Activated CD4-positive, alpha-beta T cell treated with anti-CD3 and anti-CD28 coated beads, Interleukin-2, amount 10 ng/mL, durations not matched to agents 7 days and 5 days (primary cell): ENCODE measurements around the gene CDT1. TPM values are rescaled to one million over a fixed set of nuclear protein-coding genes. Genes with fewer than 3 reads are reported as not detected.
"Not testable (repeated sequence)": the region's sequence is repeated elsewhere in the genome, so short reads cannot be mapped to it uniquely, and the experiment has no call there.

Source experiments
- CTCF ChIA-PET: fragments of 350-600 bp; sonication (Branson Sonifier 250); formaldehyde crosslinking; loops from one replicate; lab custom pipeline; 2021; ENCODE audit warnings: antibody characterized with exemption; lab: Charles Lee
- POLR2A ChIA-PET: fragments of 350-600 bp; sonication (Branson Sonifier 250); formaldehyde crosslinking; loops from one replicate; lab custom pipeline; 2021; ENCODE audit warnings: antibody characterized with exemption; lab: Charles Lee
- DNase-seq: peaks from one replicate; pipeline ENCODE4 v3.0.0-alpha.2; 2020
- H3K27ac Mint-ChIP-seq: one replicate; pipeline ENCODE4 v1.8.0; 2021; ENCODE audit warnings: mild to moderate bottlenecking, moderate library complexity, mixed read lengths
- H3K27me3 Mint-ChIP-seq: one replicate; pipeline ENCODE4 v1.8.0; 2021; ENCODE audit warnings: mixed read lengths
- H3K36me3 Mint-ChIP-seq: one replicate; pipeline ENCODE4 v1.8.0; 2021; ENCODE audit warnings: low read depth, mixed read lengths
- H3K4me1 Mint-ChIP-seq: one replicate; pipeline ENCODE4 v1.8.0; 2021; ENCODE audit warnings: mixed read lengths
- H3K4me3 Mint-ChIP-seq: one replicate; pipeline ENCODE4 v1.8.0; 2021; ENCODE audit warnings: mild to moderate bottlenecking, moderate library complexity, mixed read lengths
- H3K9me3 Mint-ChIP-seq: one replicate; pipeline ENCODE4 v1.8.0; 2021; ENCODE audit warnings: mixed read lengths
- total RNA-seq, 2 experiments: library from RNA; stranded (reverse); gene quantifications; one replicate each; pipeline ENCODE4 v1.2.3, GENCODE V29; 2021

Gene CDT1
- total RNA-seq, 2 experiments from 2014 or later = 113 to 119 TPM

DNA sequence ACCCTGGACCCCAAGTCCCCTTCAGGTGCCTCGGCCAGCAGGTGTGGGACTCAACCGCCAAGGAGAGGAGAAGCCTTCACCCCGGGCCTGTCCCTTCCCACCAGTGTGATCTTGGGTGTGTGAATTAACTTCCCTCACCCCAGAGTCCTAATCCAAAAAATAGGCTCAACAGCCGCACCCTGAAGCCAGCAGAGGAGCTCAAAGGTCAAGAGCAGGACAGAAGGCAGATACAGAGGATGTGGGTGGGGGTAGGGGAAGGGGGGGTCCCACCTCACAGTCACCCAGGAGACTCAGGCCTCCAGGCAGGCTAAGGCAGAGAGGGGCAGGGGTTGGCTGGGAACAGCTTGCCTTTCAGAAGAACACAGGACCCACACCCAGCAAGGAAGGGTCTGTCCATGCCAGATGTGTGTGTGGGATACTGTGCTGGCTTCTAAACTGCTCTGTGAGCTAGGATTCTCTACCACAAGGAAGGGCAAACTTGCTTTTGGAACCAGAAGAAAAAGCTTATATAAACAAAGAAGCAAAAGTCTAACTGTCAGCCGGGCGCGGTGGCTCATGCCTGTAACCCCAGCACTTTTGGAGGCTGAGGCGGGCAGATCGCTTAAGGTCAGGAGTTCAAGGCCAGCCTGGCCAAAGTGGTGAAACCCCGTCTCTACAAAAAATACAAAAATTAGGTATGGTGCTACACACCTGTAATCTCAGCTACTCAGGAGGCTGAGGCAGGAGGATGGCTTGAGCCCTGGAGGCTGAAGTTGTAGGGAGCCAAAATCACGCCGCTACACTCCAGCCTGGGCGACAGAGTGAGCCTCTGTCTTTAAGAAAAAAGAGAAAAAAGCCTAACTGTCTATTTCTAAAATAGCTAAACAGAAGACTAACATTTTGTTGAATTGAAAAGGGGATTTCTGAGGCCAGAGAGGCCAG, 23.2 kb upstream of the CDT1 start:
- Mint-ChIP-seq H3K36me3 (peaks cover 19% of the 10 kb centered on the region), H3K9me3 (no peaks in the 10 kb centered on the region), H3K4me1 (peaks cover 58% of the 10 kb centered on the region), H3K27me3 (no peaks in the 10 kb centered on the region), H3K4me3 (peak overlapping the region; percentile 79), H3K27ac (peak overlapping the region; percentile 86)
- ChIA-PET CTCF (interaction anchor here (0.8 to 2.5 kb wide), 9 partner anchors 11 to 781 kb away, joined by 3 to 23 read pairs (median 3); no protein-coding TSS in a partner anchor), POLR2A (no interaction called here)
- no peak for DNase-seq

DNA sequence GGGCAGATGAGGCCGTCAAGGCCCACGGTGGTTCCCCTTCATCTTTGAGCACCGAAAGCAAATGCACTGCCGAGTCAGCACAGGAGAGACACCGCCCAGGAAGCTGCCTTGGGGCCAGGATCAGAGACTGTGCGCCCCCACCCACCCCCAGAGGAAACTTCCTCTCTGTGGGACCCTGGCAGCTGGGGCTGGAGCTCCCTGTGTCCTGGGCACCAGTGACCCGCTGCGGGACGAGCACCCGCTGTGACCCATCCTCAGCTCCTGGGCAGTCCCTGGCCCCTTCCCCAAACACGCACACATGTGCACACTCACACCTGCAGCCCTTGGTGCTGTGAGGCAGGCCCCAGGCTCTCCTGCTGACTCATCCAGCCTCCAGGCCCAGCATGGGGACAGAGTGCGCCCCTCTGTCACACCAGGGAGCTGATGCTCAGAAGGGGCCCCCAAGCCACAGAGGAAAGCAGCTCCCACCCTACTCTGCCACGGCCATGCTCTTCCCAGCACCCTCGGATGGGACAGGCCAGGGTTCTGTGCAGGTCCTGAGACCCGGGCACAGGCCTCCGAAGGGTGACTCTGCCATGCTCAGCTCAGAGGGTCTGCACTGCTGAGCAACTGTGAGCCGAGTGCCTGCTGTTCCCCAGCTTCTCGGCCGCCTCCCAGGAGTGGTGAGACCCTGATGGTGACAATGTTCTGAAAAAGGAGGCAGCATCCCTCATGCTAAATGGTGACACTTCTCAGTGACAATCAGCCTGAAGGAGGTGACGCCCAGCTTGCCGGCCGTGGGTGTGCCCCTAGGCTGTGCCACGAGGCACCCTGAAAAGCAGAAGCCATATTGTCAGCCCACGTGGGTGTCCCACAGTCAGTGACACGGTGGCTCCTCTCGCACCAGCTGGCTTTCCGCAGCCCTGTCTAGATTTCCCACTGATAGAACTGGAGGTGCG, 22.2 kb upstream of the CDT1 start:
- ChIA-PET POLR2A (interaction anchor here (0.9 kb wide), 1 partner anchor 31 kb away, joined by 5 read pairs; no protein-coding TSS in a partner anchor), CTCF (interaction anchor here (1.1 to 2.5 kb wide), 12 partner anchors 15 to 780 kb away, joined by 3 to 23 read pairs (median 4); no protein-coding TSS in a partner anchor)
- H3K27me3 Mint-ChIP-seq = no peaks in the 10 kb centered on the region
- peak overlapping the region; percentile 79 for H3K4me3 Mint-ChIP-seq
- no peaks in the 10 kb centered on the region for H3K9me3 Mint-ChIP-seq
- peak; percentile 76 for DNase-seq
- H3K27ac Mint-ChIP-seq = peak overlapping the region; percentile 86
- H3K4me1 Mint-ChIP-seq = peaks cover 55% of the 10 kb centered on the region
- peaks cover 19% of the 10 kb centered on the region for H3K36me3 Mint-ChIP-seq

DNA sequence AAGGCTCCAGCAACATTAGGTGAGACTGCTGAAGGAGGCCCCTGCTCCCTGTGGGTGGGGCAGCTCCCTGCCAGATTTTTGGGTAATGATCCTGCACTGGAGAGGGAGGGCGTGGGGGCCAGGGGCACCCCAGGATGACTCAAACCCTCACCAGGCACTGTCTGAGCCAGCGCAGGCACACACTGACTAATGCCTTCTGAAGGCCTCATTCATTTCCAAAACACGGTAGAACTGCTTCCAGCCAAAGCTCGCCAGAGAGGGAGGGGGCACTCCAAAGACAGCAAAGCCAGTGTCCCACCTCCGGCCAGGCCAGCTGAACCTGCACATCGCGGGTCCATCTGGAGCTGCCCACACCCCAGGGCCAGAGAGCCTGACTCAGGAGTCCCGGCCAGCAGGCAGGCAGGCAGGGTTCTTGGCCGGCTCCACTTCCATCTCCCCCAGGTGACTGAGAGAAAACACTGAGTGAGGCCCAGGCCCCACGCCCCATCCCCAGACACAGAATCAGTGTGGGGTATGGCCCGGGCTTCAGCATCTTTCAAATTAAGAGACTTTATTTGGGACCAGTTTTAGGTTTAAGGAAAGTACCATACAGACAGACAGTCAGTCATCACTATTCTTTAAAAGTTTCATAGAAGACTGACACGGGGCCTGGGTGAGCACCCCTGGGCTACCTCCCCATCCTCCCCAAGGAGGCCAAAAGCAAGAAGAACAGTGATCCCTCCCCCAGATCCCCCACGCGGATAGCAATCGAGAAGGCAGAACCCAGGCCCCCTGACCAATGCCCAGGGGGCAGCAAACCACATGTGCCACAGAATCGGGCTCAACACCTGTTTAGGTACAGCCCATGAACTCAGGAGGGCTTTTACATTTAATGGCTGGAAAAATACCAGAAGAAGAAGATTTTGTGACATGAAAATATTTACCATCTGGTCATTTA, 20.9 kb upstream of the CDT1 start:
- Mint-ChIP-seq H3K4me3 (peak overlapping the region; percentile 79), H3K36me3 (peaks cover 16% of the 10 kb centered on the region), H3K27me3 (no peaks in the 10 kb centered on the region), H3K27ac (peak overlapping the region; percentile 86), H3K4me1 (peaks cover 55% of the 10 kb centered on the region), H3K9me3 (no peaks in the 10 kb centered on the region)
- ChIA-PET POLR2A (interaction anchor here (0.9 kb wide), 1 partner anchor 78 kb away, joined by 3 read pairs; no protein-coding TSS in a partner anchor), CTCF (interaction anchor here (0.6 to 2.7 kb wide), 11 partner anchors 16 to 45 kb away, joined by 3 to 23 read pairs (median 5); no protein-coding TSS in a partner anchor)
- no peak for DNase-seq

DNA sequence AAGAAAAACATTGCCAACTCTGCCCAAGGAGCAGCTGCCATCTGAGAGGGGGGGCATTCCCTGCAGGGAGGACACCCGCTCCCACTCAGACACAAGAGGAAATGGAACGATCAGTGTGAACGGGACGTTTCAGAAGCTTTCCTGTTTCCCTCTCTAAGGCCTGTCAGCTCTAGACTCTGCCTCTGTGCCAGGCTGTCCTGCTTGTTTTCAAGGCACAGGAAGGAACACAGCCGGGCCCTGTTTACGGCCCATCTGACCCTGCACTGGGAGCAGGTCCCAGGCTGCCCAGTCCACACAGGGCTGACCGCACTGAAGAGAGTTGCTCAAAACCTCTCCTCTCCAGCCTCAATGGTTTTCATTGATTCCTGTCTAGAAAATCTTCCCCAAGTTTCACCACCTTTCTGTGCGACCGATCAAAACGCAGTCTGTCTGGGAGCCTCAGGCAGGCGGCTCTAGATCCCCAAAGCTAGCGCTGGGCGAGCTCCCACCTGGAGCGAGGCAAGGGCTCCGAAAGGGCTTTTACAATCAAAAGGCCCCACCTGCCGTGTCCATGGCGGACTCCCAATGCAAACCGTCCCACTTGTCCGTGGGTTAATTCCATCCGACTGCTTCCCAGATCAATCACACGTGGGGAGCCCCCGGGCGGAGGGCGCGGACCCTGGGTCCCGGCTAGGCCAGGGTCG, 20.1 kb upstream of the CDT1 start:
- CTCF ChIA-PET = interaction anchor here (0.6 to 2.7 kb wide), 11 partner anchors 17 to 181 kb away, joined by 3 to 9 read pairs (median 4); no protein-coding TSS in a partner anchor
- Mint-ChIP-seq H3K9me3 (no peaks in the 10 kb centered on the region), H3K27me3 (no peaks in the 10 kb centered on the region), H3K36me3 (peaks cover 13% of the 10 kb centered on the region), H3K27ac (peak overlapping the region; percentile 86), H3K4me1 (peaks cover 50% of the 10 kb centered on the region), H3K4me3 (peak overlapping the region; percentile 79)
- POLR2A ChIA-PET = interaction anchor here (0.6 to 0.9 kb wide), 2 partner anchors 79 to 1527 kb away, joined by 3 to 4 read pairs; no protein-coding TSS in a partner anchor
- DNase-seq = no peak

DNA sequence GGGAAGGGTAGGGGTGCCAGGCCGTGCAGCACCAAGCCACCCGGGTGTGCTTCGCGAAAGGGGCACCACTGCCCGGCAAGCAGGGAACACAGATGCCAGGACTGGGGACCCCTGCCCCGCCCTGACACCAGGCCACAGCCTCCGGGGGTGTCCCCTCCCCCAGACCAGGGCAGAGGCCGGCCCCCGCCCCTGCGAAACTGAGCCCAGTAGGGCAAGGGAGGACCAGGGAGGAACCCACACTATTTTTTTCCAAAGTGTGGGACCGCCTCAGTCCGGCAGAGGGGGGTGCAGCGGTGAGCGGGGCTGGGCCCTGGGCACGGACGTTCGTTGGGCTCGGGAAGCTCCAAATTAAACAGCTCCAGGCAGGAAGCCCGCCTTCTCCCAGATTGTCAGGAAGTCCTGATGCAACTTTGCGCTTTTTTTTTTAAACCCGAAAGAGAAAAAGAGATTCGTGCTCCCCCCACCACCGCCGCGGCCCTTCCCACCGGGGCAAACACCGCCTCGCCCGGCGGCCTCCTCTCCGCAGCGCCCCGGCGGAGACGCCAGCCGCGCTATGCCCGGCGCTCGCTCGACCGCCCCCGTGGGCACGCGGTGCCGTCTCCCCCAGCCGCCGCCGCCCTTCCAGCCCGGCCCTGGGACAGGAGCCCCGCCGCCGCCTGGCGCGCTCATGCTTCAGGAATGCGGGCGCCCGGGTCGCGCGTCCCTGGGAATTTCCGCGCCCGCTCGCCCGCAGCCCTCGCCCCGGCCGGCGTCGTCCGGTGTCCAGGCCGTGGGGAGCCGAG, 19.3 kb upstream of the CDT1 start:
- ChIA-PET POLR2A (interaction anchor here (0.6 kb wide), 1 partner anchor 1528 kb away, joined by 4 read pairs; no protein-coding TSS in a partner anchor), CTCF (interaction anchor here (0.6 to 2.7 kb wide), 11 partner anchors 11 to 180 kb away, joined by 3 to 9 read pairs (median 4); no protein-coding TSS in a partner anchor)
- Mint-ChIP-seq H3K27me3 (no peaks in the 10 kb centered on the region), H3K36me3 (peaks cover 13% of the 10 kb centered on the region), H3K27ac (peak overlapping the region; percentile 90), H3K9me3 (no peaks in the 10 kb centered on the region), H3K4me1 (peaks cover 48% of the 10 kb centered on the region), H3K4me3 (peak overlapping the region; percentile 79)
- peak; percentile 36 for DNase-seq

DNA sequence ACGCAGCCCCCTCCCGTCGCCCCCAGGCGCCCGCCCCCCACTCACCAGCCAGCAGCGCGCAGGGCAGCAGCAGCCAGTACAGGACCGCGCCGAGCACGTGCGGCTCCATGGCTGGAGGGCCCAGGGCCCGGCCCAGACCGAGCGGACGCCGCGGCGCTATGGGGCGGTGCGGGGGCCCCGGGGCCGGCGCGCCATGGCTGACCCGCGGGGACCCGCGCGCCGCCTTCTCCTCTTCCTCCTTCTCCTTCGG, 18.8 kb upstream of the CDT1 start:
- POLR2A ChIA-PET = no interaction called here
- H3K4me3 Mint-ChIP-seq = peak overlapping the region; percentile 79
- peaks cover 48% of the 10 kb centered on the region for H3K4me1 Mint-ChIP-seq
- CTCF ChIA-PET = interaction anchor here (0.6 to 2.7 kb wide), 7 partner anchors 11 to 76 kb away, joined by 3 to 9 read pairs (median 5); no protein-coding TSS in a partner anchor
- H3K9me3 Mint-ChIP-seq = no peaks in the 10 kb centered on the region
- H3K27me3 Mint-ChIP-seq = no peaks in the 10 kb centered on the region
- peaks cover 13% of the 10 kb centered on the region for H3K36me3 Mint-ChIP-seq
- no peak overlapping the region for H3K27ac Mint-ChIP-seq
- no peak for DNase-seq

DNA sequence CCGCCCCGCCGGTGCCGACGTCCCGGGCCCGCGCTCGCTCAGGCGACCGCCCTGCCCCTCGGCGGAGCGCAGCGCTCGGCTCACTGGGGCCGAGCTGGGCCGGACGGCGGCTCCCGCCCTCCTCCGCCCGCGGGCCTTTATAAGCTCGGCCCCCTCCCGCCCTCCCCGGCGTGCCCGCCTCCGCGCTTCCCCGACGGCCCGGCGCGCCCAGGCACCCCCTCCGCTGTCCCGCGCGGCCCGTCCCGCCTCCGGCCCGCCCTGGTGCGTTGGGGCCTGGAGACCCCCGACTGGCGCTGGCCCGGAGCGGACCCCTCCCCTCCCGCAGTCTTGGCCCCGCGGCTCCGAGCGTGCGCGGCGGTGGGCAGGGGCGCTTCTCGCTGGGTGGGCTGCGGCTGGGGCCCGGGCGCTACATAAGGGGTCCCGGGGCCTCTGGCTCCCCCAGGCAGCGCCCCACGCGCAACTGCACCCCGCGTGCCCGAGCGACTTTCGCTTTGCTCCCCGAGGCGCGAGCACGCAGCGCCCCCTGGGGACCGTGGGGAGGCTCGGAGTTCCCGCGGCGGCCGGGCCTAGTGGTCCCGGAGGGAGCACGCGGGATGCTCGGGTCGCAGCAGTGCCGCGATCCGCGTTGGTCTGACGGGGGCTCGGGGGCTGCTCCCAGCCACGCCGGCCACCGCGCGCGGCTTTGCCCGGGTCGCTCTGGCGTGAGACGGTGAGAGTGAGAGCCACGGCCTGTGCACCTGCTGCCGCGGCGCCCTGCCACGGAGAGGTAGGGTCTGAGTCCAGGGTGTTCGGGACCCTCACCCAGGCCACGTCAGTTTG, 18.3 kb upstream of the CDT1 start, which contains the start of gene PIEZO1:
Gene PIEZO1 (minus strand): TSS at position 115 of the 819 bp plus-strand sequence. CDS start 256 bp downstream, outside the sequence.
- Mint-ChIP-seq H3K27me3 (no peaks in the 10 kb centered on the region), H3K9me3 (no peaks in the 10 kb centered on the region), H3K4me1 (peaks cover 48% of the 10 kb centered on the region), H3K36me3 (peaks cover 11% of the 10 kb centered on the region), H3K4me3 (peak within 1 kb of the TSS; percentile 79), H3K27ac (peak within 1 kb of the TSS; percentile 90)
- POLR2A ChIA-PET = no interaction called here
- CTCF ChIA-PET = interaction anchor here (0.7 to 2.7 kb wide), 6 partner anchors 12 to 70 kb away, joined by 3 to 11 read pairs (median 7); no protein-coding TSS in a partner anchor
- DNase-seq = peak; percentile 81

DNA sequence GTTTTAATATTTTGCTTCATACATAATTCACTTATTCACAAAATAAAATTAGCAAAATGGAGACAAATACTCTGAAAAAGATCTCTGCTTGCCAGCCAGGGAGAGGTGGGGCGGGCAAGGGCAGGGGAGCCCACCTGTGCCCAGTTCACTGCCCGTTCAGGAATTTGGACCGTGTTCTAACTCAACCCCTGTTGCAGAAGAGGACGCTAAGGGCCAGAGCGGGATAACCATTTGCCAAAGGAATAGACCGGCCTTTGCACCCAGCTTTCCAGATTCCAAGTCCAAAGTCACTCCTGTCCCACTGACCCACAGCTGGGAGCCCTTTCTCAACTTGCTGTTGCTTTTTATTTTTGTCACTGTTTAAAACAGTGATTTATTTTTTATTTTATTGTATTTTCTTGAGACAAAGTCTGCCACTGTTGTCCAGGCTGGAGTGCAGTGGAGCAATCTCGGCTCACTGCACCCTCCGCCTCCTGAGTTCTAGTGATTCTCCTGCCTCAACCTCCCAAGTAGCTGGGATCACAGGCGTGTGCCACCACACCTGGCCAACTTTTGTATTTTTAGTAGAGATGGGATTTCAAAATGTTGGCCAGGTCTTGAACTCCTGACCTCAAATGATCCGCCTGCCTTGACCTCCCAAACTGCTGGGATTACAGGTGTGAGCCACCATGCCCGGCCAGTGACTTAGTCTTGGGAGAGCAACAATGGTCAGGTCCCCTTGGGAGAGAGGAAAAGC, 15.8 kb upstream of the CDT1 start:
- DNase-seq = no peak
- POLR2A ChIA-PET = no interaction called here
- peaks cover 6% of the 10 kb centered on the region for H3K36me3 Mint-ChIP-seq
- CTCF ChIA-PET = interaction anchor here (1.0 to 2.5 kb wide), 2 partner anchors 50 to 70 kb away, joined by 4 to 11 read pairs; no protein-coding TSS in a partner anchor
- no peaks in the 10 kb centered on the region for H3K27me3 Mint-ChIP-seq
- H3K9me3 Mint-ChIP-seq = no peaks in the 10 kb centered on the region
- peak overlapping the region; percentile 9 for H3K27ac Mint-ChIP-seq
- no peak overlapping the region for H3K4me3 Mint-ChIP-seq
- H3K4me1 Mint-ChIP-seq = peaks cover 43% of the 10 kb centered on the region

DNA sequence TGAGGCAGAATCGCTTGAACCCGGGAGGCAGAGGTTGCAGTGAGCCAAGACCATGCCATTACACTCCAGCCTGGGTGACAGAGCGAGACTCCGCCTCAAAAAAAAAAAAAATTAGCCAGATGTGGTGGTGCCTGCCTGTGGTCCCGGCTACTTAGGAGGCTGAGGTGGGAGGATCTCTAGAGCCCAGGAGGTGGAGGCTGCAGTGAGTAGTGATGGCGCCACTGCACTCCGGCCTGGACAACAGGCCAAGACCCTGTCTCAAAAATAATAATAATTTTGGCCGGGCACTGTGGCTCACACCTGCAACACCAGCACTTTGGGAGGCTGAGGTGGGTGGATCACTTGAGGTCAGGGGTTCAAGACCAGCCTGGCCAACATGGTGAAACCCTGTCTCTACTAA, 14.8 kb upstream of the CDT1 start:
- POLR2A ChIA-PET, H3K27me3 Mint-ChIP-seq, DNase-seq, H3K9me3 Mint-ChIP-seq, H3K4me3 Mint-ChIP-seq, H3K36me3 Mint-ChIP-seq: not testable (repeated sequence)
- CTCF ChIA-PET = interaction anchor here (1.0 kb wide), 1 partner anchor 11 kb away, joined by 3 read pairs; no protein-coding TSS in a partner anchor
- Mint-ChIP-seq H3K27ac (peak overlapping the region; percentile 41), H3K4me1 (peaks cover 43% of the 10 kb centered on the region)
